ENCODE data around the gene TECPR1. TPM values are rescaled to one million over a fixed set of nuclear protein-coding genes. Genes with fewer than 3 reads are reported as not detected.

The TECPR1 gene
- total and polyA plus RNA-seq, 9 donors = 4.2 to 28.1 (median 21.4) TPM

Other genes starting within 250 kb of the TECPR1 start
- gene LMTK2, start 145.4 kb downstream of the TECPR1 start, total RNA-seq = 10 to 100 TPM; 12.0 to 17.1 (median 13.6) TPM
- gene LMTK2, start 145.4 kb downstream of the TECPR1 start, polyA plus RNA-seq = 1 to 10 TPM; 4.4 to 8.5 TPM
- under 1 TPM in 2 of 7 donors, not detected in 5; 0.34 to 0.54 TPM for gene BHLHA15, start 40.8 kb downstream of the TECPR1 start, total RNA-seq
- not detected for gene BHLHA15, start 40.8 kb downstream of the TECPR1 start, polyA plus RNA-seq
- gene BRI3, start 29.5 kb upstream of the TECPR1 start, total RNA-seq = 100 to 1,000 TPM in 5 of 7 donors, 10 to 100 TPM in 2; 19.9 to 161 (median 133) TPM
- 100 to 1,000 TPM; 101 to 149 TPM for gene BRI3, start 29.5 kb upstream of the TECPR1 start, polyA plus RNA-seq
- 1 to 10 TPM in 6 of 7 donors, under 1 TPM in 1; 0.73 to 7.9 (median 1.9) TPM for gene BAIAP2L1, start 148.9 kb upstream of the TECPR1 start, total RNA-seq
- 1 to 10 TPM; 1.3 to 7.1 TPM for gene BAIAP2L1, start 148.9 kb upstream of the TECPR1 start, polyA plus RNA-seq